HEK293 (cell line): ENCODE measurements around the gene UBE2Q2.

Experiments
- ZBTB20 ChIP-seq: fragments of 450-650 bp; formaldehyde crosslinking; IDR thresholded peaks from 2 replicates; pipeline ENCODE4 v1.5.1; 2016; ENCODE audit warnings: missing biosample characterization, missing genetic modification characterization
- ZFP41 ChIP-seq: fragments of 450-650 bp; formaldehyde crosslinking; IDR thresholded peaks from 2 replicates; pipeline ENCODE4 v1.5.1; 2016; ENCODE audit warnings: missing biosample characterization, missing genetic modification characterization, borderline replicate concordance
- ZNF248 ChIP-seq: fragments of 450-650 bp; formaldehyde crosslinking; IDR thresholded peaks from 2 replicates; pipeline ENCODE4 v1.5.1; 2017; ENCODE audit warnings: missing biosample characterization, missing genetic modification characterization
- ZNF510 ChIP-seq: fragments of 450-650 bp; formaldehyde crosslinking; IDR thresholded peaks from 2 replicates; pipeline ENCODE4 v1.5.1; 2018; ENCODE audit warnings: mild to moderate bottlenecking, missing genetic modification characterization, missing biosample characterization; ENCODE audit not compliant: insufficient replicate concordance
- ZNF792 ChIP-seq: fragments of 450-650 bp; formaldehyde crosslinking; IDR thresholded peaks from 2 replicates; pipeline ENCODE4 v1.5.1; 2016; ENCODE audit warnings: missing biosample characterization, missing genetic modification characterization
- TF ChIP-seq, protein P1 (sequence below): fragments of 450-650 bp; formaldehyde crosslinking; IDR thresholded peaks from 2 replicates; pipeline ENCODE4 v1.5.1; 2016; ENCODE audit warnings: missing biosample characterization, missing genetic modification characterization

DNA sequence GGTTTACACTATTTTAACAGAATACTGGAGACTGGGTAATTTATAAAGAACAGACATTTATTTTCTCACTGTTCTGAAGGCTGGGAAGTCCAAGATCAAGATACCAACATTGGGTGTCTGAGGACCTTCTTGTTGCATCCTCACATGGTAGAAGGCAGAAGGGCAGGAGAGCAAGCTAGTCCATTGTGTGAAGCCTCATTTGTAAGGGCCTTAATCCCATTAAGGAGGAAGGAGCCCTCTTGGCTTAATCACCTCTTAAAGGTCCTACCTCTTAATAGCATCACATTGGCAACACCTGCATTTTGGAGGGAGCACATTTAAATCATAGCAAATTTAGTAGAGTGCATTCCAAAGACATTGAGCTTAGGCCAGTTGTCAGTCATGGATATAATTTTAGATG is 26.2 kb downstream of the UBE2Q2 start:
- TF ChIP-seq ZNF792 (tag by site-specific recombination) (no peak), ZNF510 (tag by site-specific recombination) (no peak), ZFP41 (tag by site-specific recombination) (no peak), ZBTB20 (tag by site-specific recombination) (no peak), ZNF248 (tag by site-specific recombination) (no peak)
- TF ChIP-seq, protein P1, sequence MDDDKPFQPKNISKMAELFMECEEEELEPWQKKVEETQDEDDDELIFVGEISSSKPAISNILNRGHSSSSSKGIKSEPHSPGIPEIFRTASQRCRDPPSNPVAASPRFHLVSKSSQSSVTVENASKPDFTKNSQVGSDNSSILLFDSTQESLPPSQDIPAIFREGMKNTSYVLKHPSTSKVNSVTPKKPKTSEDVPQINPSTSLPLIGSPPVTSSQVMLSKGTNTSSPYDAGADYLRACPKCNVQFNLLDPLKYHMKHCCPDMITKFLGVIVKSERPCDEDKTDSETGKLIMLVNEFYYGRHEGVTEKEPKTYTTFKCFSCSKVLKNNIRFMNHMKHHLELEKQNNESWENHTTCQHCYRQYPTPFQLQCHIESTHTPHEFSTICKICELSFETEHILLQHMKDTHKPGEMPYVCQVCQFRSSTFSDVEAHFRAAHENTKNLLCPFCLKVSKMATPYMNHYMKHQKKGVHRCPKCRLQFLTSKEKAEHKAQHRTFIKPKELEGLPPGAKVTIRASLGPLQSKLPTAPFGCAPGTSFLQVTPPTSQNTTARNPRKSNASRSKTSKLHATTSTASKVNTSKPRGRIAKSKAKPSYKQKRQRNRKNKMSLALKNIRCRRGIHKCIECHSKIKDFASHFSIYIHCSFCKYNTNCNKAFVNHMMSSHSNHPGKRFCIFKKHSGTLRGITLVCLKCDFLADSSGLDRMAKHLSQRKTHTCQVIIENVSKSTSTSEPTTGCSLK (tag by site-specific recombination): no peak
